Trophoblast cell (in vitro differentiated cells and primary cell): ENCODE measurements around the gene P4HTM.

Experiments
- DNase-seq, 2 donors: peaks; one replicate each; pipeline ENCODE4 v3.0.0-alpha.2; 2016
- H2AFZ ChIP-seq: 2 replicates; pipeline ENCODE4 v1.6.1; 2013; ENCODE audit warnings: low read length, moderate library complexity, mild to moderate bottlenecking; ENCODE audit not compliant: insufficient read depth, poor library complexity
- H2AK5ac ChIP-seq: 2 replicates; pipeline ENCODE4 v1.6.1; 2013; ENCODE audit warnings: mild to moderate bottlenecking, low read length
- H2BK120ac ChIP-seq: 2 replicates; pipeline ENCODE4 v1.6.1; 2013; ENCODE audit warnings: low read length, mild to moderate bottlenecking, moderate library complexity; ENCODE audit not compliant: insufficient read depth, poor library complexity
- H2BK12ac ChIP-seq: 2 replicates; pipeline ENCODE4 v1.6.1; 2013; ENCODE audit warnings: mild to moderate bottlenecking, low read length, moderate library complexity
- H2BK5ac ChIP-seq: 2 replicates; pipeline ENCODE4 v1.6.1; 2013; ENCODE audit warnings: low read length, low read depth, moderate library complexity, mild to moderate bottlenecking; ENCODE audit not compliant: poor library complexity
- H3K14ac ChIP-seq: 2 replicates; pipeline ENCODE4 v1.6.1; 2013; ENCODE audit warnings: mild to moderate bottlenecking, low read length
- H3K18ac ChIP-seq: 2 replicates; pipeline ENCODE4 v1.6.1; 2013; ENCODE audit warnings: mild to moderate bottlenecking, low read length
- H3K23ac ChIP-seq: 2 replicates; pipeline ENCODE4 v1.6.1; 2013; ENCODE audit warnings: low read length
- H3K27ac ChIP-seq: 2 replicates; pipeline ENCODE4 v1.5.1; 2013; ENCODE audit warnings: low read depth, mild to moderate bottlenecking, inconsistent platforms, low read length, moderate library complexity
- H3K27me3 ChIP-seq: 2 replicates; pipeline ENCODE4 v1.6.1; 2013; ENCODE audit warnings: inconsistent platforms, mild to moderate bottlenecking, low read length, moderate library complexity; ENCODE audit not compliant: insufficient read depth
- H3K36me3 ChIP-seq, 2 experiments: 1 replicate in 1 of 2; 2 replicates in 1 of 2; pipeline ENCODE4 v1.6.1; 2013; ENCODE audit warnings: low read length in 2 of 2, mild to moderate bottlenecking in 2 of 2, moderate library complexity in 1 of 2; ENCODE audit not compliant: insufficient read depth in 2 of 2, control insufficient read depth in 1 of 2
- H3K4ac ChIP-seq: 2 replicates; pipeline ENCODE4 v1.6.1; 2013; ENCODE audit warnings: low read depth, mild to moderate bottlenecking, low read length, moderate library complexity
- H3K4me1 ChIP-seq, 2 experiments: 1 replicate in 1 of 2; 2 replicates in 1 of 2; pipeline ENCODE4 v1.6.1; 2013; ENCODE audit warnings: low read length in 2 of 2, mild to moderate bottlenecking in 2 of 2, moderate library complexity in 1 of 2; ENCODE audit not compliant: insufficient read depth in 2 of 2, control insufficient read depth in 1 of 2
- H3K4me2 ChIP-seq: 2 replicates; pipeline ENCODE4 v1.6.1; 2013; ENCODE audit warnings: inconsistent platforms, mild to moderate bottlenecking, low read length, moderate library complexity
- H3K4me3 ChIP-seq: 2 replicates; pipeline ENCODE4 v1.5.1; 2013; ENCODE audit warnings: mild to moderate bottlenecking, low read depth, low read length, inconsistent platforms
- H3K79me1 ChIP-seq: one replicate; pipeline ENCODE4 v1.6.1; 2013; ENCODE audit warnings: low read length
- H3K79me2 ChIP-seq: 2 replicates; pipeline ENCODE4 v1.6.1; 2013; ENCODE audit warnings: low read length, mild to moderate bottlenecking; ENCODE audit not compliant: control insufficient read depth, insufficient read depth, poor library complexity
- H3K9ac ChIP-seq: 2 replicates; pipeline ENCODE4 v1.6.1; 2013; ENCODE audit warnings: mild to moderate bottlenecking, low read length
- H3K9me3 ChIP-seq: 2 replicates; pipeline ENCODE4 v1.6.1; 2013; ENCODE audit warnings: low read depth, mild to moderate bottlenecking, control low read depth, inconsistent platforms, low read length; ENCODE audit not compliant: insufficient read depth
- H4K12ac ChIP-seq: 2 replicates; pipeline ENCODE4 v1.6.1; 2013; ENCODE audit warnings: low read depth, mild to moderate bottlenecking, low read length, moderate library complexity
- H4K8ac ChIP-seq: 2 replicates; pipeline ENCODE4 v1.6.1; 2013; ENCODE audit warnings: low read depth, mild to moderate bottlenecking, low read length, moderate library complexity
- H4K91ac ChIP-seq: one replicate; pipeline ENCODE4 v1.6.1; 2013; ENCODE audit warnings: low read depth, mild to moderate bottlenecking, low read length, moderate library complexity
- WGBS: extraction: QIAGEN DNeasy Blood & Tissue Kit; methylation state at CpG from one replicate; pipeline ENCODE4 v1.1.7; 2013; ENCODE audit warnings: missing lambda C conversion rate; ENCODE audit not compliant: insufficient read length, insufficient coverage; ENCODE audit errors: extremely low coverage; 5-methylcytosine and 5-hydroxymethylcytosine counted together

Gene P4HTM

DNA sequence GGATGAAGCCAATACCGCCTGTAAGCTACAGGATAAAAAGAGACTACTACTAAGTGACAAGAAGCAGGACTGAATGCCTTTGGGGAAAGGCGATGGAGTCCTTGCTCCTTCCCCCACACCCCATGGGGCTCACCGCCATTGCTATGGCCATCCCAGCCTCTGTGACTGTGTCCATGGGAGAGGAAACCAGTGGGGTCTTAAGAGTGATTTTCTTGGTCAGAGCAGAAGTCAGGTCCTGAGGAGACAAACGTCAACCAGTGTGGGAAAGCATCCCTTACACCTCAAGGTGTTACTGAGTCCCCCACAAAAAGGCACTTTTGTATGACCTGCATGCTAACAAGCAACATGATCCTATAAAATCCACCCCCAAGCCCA is 38.2 kb downstream of the P4HTM start:
- WGBS, result no CpG with 5 or more reads among the region's 4 CpGs
- H3K4me3 ChIP-seq, result no peak overlapping the region
- peaks cover 59 to 76% of the 10 kb centered on the region in 2 experiments for H3K36me3 ChIP-seq
- H3K23ac ChIP-seq, result no peak overlapping the region
- H2BK12ac ChIP-seq, result no peak overlapping the region
- peak overlapping the region; percentile 83 for H3K9ac ChIP-seq
- H3K14ac ChIP-seq, result peak overlapping the region; percentile 98
- H3K18ac ChIP-seq, result no peak overlapping the region
- H3K79me1 ChIP-seq, result peaks cover 3% of the 10 kb centered on the region
- peak overlapping the region; percentile 93 for H4K12ac ChIP-seq
- H4K91ac ChIP-seq, result peak overlapping the region; percentile 76
- no peaks in the 10 kb centered on the region for H3K27me3 ChIP-seq
- no peak overlapping the region for H2AFZ ChIP-seq
- peaks cover 4% of the 10 kb centered on the region for H3K9me3 ChIP-seq
- H2BK120ac ChIP-seq, result no peak overlapping the region
- H3K79me2 ChIP-seq, result peaks cover 7% of the 10 kb centered on the region
- peak overlapping the region; percentile 87 for H3K4ac ChIP-seq
- H3K27ac ChIP-seq, result no peak overlapping the region
- H3K4me2 ChIP-seq, result peak overlapping the region; percentile 82
- no peak overlapping the region for H2AK5ac ChIP-seq
- no peak overlapping the region for H2BK5ac ChIP-seq
- no peak for DNase-seq
- peak overlapping the region; percentile 97 for H4K8ac ChIP-seq
- peaks cover 9% of the 10 kb centered on the region in 2 experiments for H3K4me1 ChIP-seq

DNA sequence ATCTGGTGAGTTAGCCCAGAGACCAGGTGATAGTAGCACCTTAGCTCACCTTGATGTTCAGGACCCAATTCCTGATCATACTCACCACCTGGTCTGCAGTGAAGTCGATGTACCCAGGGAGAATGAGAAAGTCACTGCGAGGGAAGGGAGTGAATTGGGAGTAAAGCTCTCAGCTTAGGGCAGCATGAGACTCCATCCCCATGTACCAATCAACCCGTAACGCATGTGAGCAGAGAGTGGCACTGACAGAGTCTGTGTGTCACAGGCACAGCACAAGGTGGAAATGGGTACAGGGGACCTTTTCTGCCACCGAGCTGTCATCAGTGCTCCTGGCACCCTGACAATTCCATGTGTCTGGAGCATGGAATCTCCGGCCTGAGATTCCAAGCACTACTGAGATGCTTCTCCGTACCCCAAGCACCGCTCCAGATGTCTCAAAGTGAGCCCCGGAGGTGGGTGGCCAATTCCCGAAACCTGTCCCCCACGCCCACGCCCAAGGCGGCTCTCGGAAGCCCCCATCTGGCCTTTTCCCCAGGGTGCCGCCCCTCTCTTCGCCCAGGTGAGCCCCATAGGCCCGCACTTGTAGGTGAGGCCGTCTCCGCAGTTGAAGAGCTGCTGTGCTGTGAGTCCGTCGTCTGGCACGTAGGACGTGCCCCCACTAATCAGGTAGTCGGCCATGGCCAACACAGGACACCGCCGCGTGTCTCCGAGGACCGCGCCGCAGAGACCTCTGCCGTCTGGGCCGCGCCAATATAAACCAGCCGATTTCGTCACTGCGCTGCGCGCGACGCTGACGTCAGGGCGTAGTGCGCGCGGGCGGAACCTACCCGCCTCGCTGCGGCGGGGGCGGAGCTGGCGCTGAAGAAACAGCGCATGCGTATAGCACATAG is 38.9 kb downstream of the P4HTM start, which contains the start of gene IMPDH2:
IMPDH2 (minus strand) TSS at position 726 of the 890 bp plus-strand sequence; CDS start at position 678, 48 bp downstream.
- H2BK12ac ChIP-seq, result peak within 1 kb of the TSS; percentile 8
- H3K9ac ChIP-seq, result peak within 1 kb of the TSS; percentile 83
- H2AK5ac ChIP-seq, result peak within 1 kb of the TSS; percentile 91
- H3K14ac ChIP-seq, result peak within 1 kb of the TSS; percentile 98
- peaks cover 3% of the 10 kb centered on the region for H3K79me1 ChIP-seq
- H3K18ac ChIP-seq, result peak within 1 kb of the TSS; percentile 89
- peaks cover 55 to 76% of the 10 kb centered on the region in 2 experiments for H3K36me3 ChIP-seq
- peak within 1 kb of the TSS; percentile 76 for H4K91ac ChIP-seq
- peak within 1 kb of the TSS; percentile 97 for H4K8ac ChIP-seq
- peak; percentile 97 to 99 for DNase-seq
- peak within 1 kb of the TSS; percentile 93 for H4K12ac ChIP-seq
- H3K4ac ChIP-seq, result peak within 1 kb of the TSS; percentile 87
- H3K27ac ChIP-seq, result peak within 1 kb of the TSS; percentile 16
- H3K4me1 ChIP-seq, result peaks cover 9% of the 10 kb centered on the region in 2 experiments
- no CpG with 5 or more reads among the region's 55 CpGs for WGBS
- peak within 1 kb of the TSS; percentile 82 for H2BK120ac ChIP-seq
- H3K4me3 ChIP-seq, result peak within 1 kb of the TSS; percentile 71
- peaks cover 4% of the 10 kb centered on the region for H3K9me3 ChIP-seq
- H3K23ac ChIP-seq, result no peak within 1 kb of the TSS
- H2BK5ac ChIP-seq, result peak within 1 kb of the TSS; percentile 68
- H3K4me2 ChIP-seq, result peak within 1 kb of the TSS; percentile 82
- H3K27me3 ChIP-seq, result no peaks in the 10 kb centered on the region
- peak within 1 kb of the TSS; percentile 72 for H2AFZ ChIP-seq
- peaks cover 7% of the 10 kb centered on the region for H3K79me2 ChIP-seq

- H2BK5ac ChIP-seq, result no peak overlapping the region
- no peak overlapping the region for H3K18ac ChIP-seq
- no peak overlapping the region for H4K12ac ChIP-seq
- no peak overlapping the region for H2BK120ac ChIP-seq
- no CpG with 5 or more reads among the region's 7 CpGs for WGBS
- H3K27ac ChIP-seq, result no peak overlapping the region
- peaks cover 9% of the 10 kb centered on the region in 2 experiments for H3K4me1 ChIP-seq
- no peak overlapping the region for H3K4me3 ChIP-seq
- no peaks in the 10 kb centered on the region for H3K27me3 ChIP-seq
- DNase-seq, result no peak
- no peak overlapping the region for H4K91ac ChIP-seq
- H2AK5ac ChIP-seq, result no peak overlapping the region
- peak overlapping the region; percentile 47 for H3K4me2 ChIP-seq
- H3K9ac ChIP-seq, result no peak overlapping the region
- no peak overlapping the region for H3K4ac ChIP-seq
- H3K14ac ChIP-seq, result no peak overlapping the region
- no peak overlapping the region for H4K8ac ChIP-seq
- no peak overlapping the region for H2AFZ ChIP-seq
- H3K9me3 ChIP-seq, result peaks cover 3% of the 10 kb centered on the region
- no peak overlapping the region for H2BK12ac ChIP-seq
- peaks cover 7% of the 10 kb centered on the region for H3K79me2 ChIP-seq
- H3K23ac ChIP-seq, result no peak overlapping the region
- peaks cover 3% of the 10 kb centered on the region for H3K79me1 ChIP-seq
- H3K36me3 ChIP-seq, result peaks cover 54 to 75% of the 10 kb centered on the region in 2 experiments
Measured at GRCh38 chr3:49029563-49029884, 39.5 kb downstream of the P4HTM start.

DNA sequence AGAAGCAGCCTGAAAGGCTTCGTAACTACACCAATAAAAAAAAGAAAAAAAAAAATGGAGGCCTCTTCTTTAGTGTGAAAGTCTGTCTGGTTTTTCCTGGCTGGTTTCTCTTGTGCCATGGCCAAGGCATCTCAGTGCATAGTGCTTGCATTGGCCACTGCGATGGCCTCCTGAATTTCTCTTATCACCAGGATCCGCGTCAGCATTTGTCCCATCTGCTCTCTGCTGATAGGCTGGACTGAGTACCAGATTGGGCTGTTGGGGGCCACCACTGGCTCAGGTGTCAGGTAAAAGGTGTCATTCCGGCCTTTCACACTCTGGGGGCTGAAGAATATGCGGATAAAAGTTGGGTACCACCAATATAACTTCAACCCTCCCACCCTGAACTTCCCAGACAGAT is 40.3 kb downstream of the P4HTM start:
- H3K4ac ChIP-seq, result no peak overlapping the region
- no peak overlapping the region for H3K4me3 ChIP-seq
- no peak overlapping the region for H2BK5ac ChIP-seq
- no peak for DNase-seq
- H3K79me1 ChIP-seq, result peaks cover 3% of the 10 kb centered on the region
- peaks cover 9% of the 10 kb centered on the region in 2 experiments for H3K4me1 ChIP-seq
- H2BK12ac ChIP-seq, result no peak overlapping the region
- no peak overlapping the region for H2BK120ac ChIP-seq
- no peak overlapping the region for H4K8ac ChIP-seq
- no peak overlapping the region for H3K23ac ChIP-seq
- no peak overlapping the region for H3K4me2 ChIP-seq
- H4K12ac ChIP-seq, result no peak overlapping the region
- no peak overlapping the region for H2AFZ ChIP-seq
- no peak overlapping the region for H4K91ac ChIP-seq
- H3K9ac ChIP-seq, result no peak overlapping the region
- no peak overlapping the region for H3K27ac ChIP-seq
- H2AK5ac ChIP-seq, result no peak overlapping the region
- WGBS, result no CpG with 5 or more reads among the region's 6 CpGs
- H3K36me3 ChIP-seq, result peaks cover 48 to 75% of the 10 kb centered on the region in 2 experiments
- no peaks in the 10 kb centered on the region for H3K27me3 ChIP-seq
- no peak overlapping the region for H3K18ac ChIP-seq
- peaks cover 2% of the 10 kb centered on the region for H3K9me3 ChIP-seq
- peaks cover 7% of the 10 kb centered on the region for H3K79me2 ChIP-seq
- H3K14ac ChIP-seq, result no peak overlapping the region
